ENCODE data around the gene EPHA2.

EPHA2 gene

DNA sequence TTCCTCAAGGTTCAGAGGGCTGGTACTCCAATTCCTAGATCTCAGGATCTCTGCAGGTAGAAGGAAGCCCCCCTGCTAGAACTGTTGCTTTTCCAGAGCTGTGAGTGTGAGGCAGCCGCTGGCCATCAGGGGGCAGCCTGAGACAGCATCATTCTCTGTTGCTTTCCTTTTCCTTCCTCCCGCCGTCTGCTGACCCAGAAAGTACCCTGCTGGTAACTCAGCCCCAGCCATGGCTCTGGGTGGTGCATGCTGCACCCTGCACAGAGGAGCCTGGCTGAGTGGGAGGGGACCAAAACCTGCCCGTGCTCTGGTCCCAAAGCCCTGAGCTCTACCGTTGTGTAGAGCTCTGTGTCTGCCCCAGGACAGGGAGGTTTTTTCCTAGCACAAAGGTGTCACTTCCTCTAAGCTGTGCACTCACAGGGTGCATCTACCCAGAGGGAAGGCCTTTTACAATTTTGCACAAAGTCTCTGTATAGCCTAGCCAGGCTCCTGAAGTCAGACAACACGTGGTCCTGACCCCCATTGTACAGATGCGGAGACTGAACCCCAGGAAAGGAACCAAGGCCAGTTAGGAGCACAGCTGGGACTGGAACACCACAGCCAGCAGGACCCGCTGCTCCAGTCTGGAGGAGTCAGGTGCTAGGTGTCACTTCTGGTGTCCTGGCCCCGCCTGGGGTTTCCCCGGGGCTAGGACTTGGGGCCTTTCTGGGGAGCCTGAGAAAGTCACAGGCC, 76.8 kb downstream of the EPHA2 start:
- H3K36me3 ChIP-seq (ENCODE audit: insufficient read depth) = no peaks in the 10 kb centered on the region
- no peaks in the 10 kb centered on the region for H3K79me2 ChIP-seq (ENCODE audit: insufficient read depth, low read depth)
- peak overlapping the region; percentile 52 for H3K27ac ChIP-seq

GRCh38 chr1:16077406-16078245, 78.2 kb downstream of the EPHA2 start:
- Histone ChIP-seq H3K4me2 (no peak overlapping the region), H3K79me2 (ENCODE audit: insufficient read depth, low read depth) (no peaks in the 10 kb centered on the region), H2AFZ (ENCODE audit: low read depth) (no peak overlapping the region), H3K4me1 (ENCODE audit: low read depth, poor library complexity, severe bottlenecking) (peaks cover 26% of the 10 kb centered on the region), H4K20me1 (ENCODE audit: insufficient read depth) (no peaks in the 10 kb centered on the region), H3K27me3 (ENCODE audit: insufficient read depth, low read depth) (no peaks in the 10 kb centered on the region), H3K36me3 (ENCODE audit: insufficient read depth) (no peaks in the 10 kb centered on the region), H3K4me3 (IDR thresholded peaks at IDR 0.05; ENCODE audit: insufficient read depth, low read depth, low read length) (no peak overlapping the region), H3K9ac (no peak overlapping the region), H3K27ac (no peak overlapping the region)
- TF ChIP-seq, protein P1, sequence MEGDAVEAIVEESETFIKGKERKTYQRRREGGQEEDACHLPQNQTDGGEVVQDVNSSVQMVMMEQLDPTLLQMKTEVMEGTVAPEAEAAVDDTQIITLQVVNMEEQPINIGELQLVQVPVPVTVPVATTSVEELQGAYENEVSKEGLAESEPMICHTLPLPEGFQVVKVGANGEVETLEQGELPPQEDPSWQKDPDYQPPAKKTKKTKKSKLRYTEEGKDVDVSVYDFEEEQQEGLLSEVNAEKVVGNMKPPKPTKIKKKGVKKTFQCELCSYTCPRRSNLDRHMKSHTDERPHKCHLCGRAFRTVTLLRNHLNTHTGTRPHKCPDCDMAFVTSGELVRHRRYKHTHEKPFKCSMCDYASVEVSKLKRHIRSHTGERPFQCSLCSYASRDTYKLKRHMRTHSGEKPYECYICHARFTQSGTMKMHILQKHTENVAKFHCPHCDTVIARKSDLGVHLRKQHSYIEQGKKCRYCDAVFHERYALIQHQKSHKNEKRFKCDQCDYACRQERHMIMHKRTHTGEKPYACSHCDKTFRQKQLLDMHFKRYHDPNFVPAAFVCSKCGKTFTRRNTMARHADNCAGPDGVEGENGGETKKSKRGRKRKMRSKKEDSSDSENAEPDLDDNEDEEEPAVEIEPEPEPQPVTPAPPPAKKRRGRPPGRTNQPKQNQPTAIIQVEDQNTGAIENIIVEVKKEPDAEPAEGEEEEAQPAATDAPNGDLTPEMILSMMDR (conservative IDR thresholded peaks at IDR 0.05; ENCODE audit: low read depth, low read length) = no peak

More for the DNA sequence above, 76.8 kb downstream of the EPHA2 start:
- peaks cover 24% of the 10 kb centered on the region for H3K4me1 ChIP-seq (ENCODE audit: low read depth, poor library complexity, severe bottlenecking)
- H4K20me1 ChIP-seq (ENCODE audit: insufficient read depth) = no peaks in the 10 kb centered on the region
- no peaks in the 10 kb centered on the region for H3K27me3 ChIP-seq (ENCODE audit: insufficient read depth, low read depth)
- H2AFZ ChIP-seq (ENCODE audit: low read depth) = peak overlapping the region; percentile 74
- H3K4me3 ChIP-seq (IDR thresholded peaks at IDR 0.05; ENCODE audit: insufficient read depth, low read depth, low read length) = no peak overlapping the region
- peak overlapping the region; percentile 25; the same call in 1 of the 2 replicates for H3K9ac ChIP-seq
- H3K4me2 ChIP-seq = peak overlapping the region; percentile 33; the same call in 1 of the 2 replicates
- TF ChIP-seq, protein P1 (conservative IDR thresholded peaks at IDR 0.05; ENCODE audit: low read depth, low read length) = peak; percentile 87

GRCh38 chr1:16076865-16077238, 79.0 kb downstream of the EPHA2 start:
- H3K27me3 ChIP-seq (ENCODE audit: insufficient read depth, low read depth) = no peaks in the 10 kb centered on the region
- no peaks in the 10 kb centered on the region for H3K79me2 ChIP-seq (ENCODE audit: insufficient read depth, low read depth)
- TF ChIP-seq, protein P1 (conservative IDR thresholded peaks at IDR 0.05; ENCODE audit: low read depth, low read length) = no peak
- no peaks in the 10 kb centered on the region for H3K36me3 ChIP-seq (ENCODE audit: insufficient read depth)
- peaks cover 26% of the 10 kb centered on the region for H3K4me1 ChIP-seq (ENCODE audit: low read depth, poor library complexity, severe bottlenecking)
- no peak overlapping the region for H2AFZ ChIP-seq (ENCODE audit: low read depth)
- no peak overlapping the region for H3K9ac ChIP-seq
- H3K4me3 ChIP-seq (IDR thresholded peaks at IDR 0.05; ENCODE audit: insufficient read depth, low read depth, low read length) = no peak overlapping the region
- H3K4me2 ChIP-seq = no peak overlapping the region
- H4K20me1 ChIP-seq (ENCODE audit: insufficient read depth) = no peaks in the 10 kb centered on the region
- no peak overlapping the region for H3K27ac ChIP-seq

DNA sequence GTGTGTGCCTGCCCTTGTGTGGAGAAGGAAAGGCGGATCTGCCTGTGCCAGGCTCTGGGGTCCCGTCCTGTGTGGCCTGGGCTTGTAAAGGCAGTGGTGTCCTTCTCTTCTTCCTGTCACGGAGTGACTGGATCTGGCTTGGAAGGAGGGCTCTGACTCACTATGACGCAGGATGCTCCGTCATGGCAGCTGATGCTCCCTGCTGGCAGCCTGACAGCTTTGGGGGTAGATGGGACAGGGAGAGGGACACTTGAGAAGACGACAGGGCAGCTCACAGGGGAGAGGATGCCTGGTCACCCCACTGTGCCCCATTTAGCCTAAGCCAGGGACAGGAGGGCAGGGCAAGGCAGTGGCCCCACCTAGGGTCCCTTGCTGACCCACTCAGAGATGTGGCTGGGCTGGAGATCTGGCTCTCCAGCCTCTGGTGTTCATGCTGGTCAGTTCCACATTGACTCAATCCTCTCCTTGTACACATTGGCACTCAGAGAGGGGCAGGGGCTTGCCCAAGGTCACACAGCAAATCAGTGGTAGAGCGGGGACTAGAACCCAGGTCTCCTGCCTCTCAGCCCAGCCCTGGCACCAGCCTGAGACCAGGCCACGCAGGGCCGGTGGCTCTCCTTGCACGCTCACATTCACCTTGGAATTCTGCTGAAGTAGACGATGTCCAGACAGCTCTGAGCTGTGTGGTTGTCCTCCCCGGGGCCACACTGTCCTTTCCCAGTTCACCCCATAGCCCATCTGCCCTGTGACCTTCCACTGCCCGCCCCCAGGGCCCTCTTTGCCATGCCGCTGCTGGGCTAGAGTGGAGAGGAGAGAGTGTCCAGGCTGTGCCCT, 79.6 kb downstream of the EPHA2 start:
- H3K27me3 ChIP-seq (ENCODE audit: insufficient read depth, low read depth) = no peaks in the 10 kb centered on the region
- H3K4me1 ChIP-seq (ENCODE audit: low read depth, poor library complexity, severe bottlenecking) = peaks cover 26% of the 10 kb centered on the region
- H3K4me3 ChIP-seq (IDR thresholded peaks at IDR 0.05; ENCODE audit: insufficient read depth, low read depth, low read length) = no peak overlapping the region
- no peaks in the 10 kb centered on the region for H3K79me2 ChIP-seq (ENCODE audit: insufficient read depth, low read depth)
- TF ChIP-seq, protein P1 (conservative IDR thresholded peaks at IDR 0.05; ENCODE audit: low read depth, low read length) = no peak
- H3K36me3 ChIP-seq (ENCODE audit: insufficient read depth) = no peaks in the 10 kb centered on the region
- H3K9ac ChIP-seq = no peak overlapping the region
- H2AFZ ChIP-seq (ENCODE audit: low read depth) = no peak overlapping the region
- no peak overlapping the region for H3K27ac ChIP-seq
- H4K20me1 ChIP-seq (ENCODE audit: insufficient read depth) = no peaks in the 10 kb centered on the region
- no peak overlapping the region for H3K4me2 ChIP-seq
